IMR-90 (cell line): ENCODE results near the gene MRPS10. TPM values are rescaled to one million over a fixed set of nuclear protein-coding genes. Genes with fewer than 3 reads are reported as not detected.
A peak's percentile ranks its signal among the peaks of the same experiment; 100 is the strongest.

Experiments
- ATAC-seq: fragments of 200-7000 bp; cut with Tn5 transposase; 2 replicates; pipeline ENCODE4 v1.9.1; 2020; ENCODE audit warnings: low read depth, mild to moderate bottlenecking, moderate library complexity
- BruUV-seq: library from RNA; stranded (reverse); fragments of 400-500 nt; replicated peaks from 2 replicates; lab custom pipeline; 2021; lab: Mats Ljungman, UMichigan
- CTCF ChIA-PET: fragments of 300-600 bp; formaldehyde crosslinking; extraction: SDS; loops from one replicate; lab custom pipeline; 2021; ENCODE audit warnings: antibody characterized with exemption; lab: Yijun Ruan, JAX
- POLR2A ChIA-PET: fragments of 300-600 bp; sonication (Branson Sonifier 250); formaldehyde crosslinking; loops from one replicate; lab custom pipeline; 2022; ENCODE audit warnings: antibody characterized with exemption; ENCODE audit not compliant: unreplicated experiment; lab: Charles Lee
- DNase-seq: peaks from one replicate; pipeline ENCODE4 v3.0.0; 2013
- H2AFZ ChIP-seq: replicated peaks from 2 replicates; pipeline ENCODE3; 2013; ENCODE audit warnings: low read length, mild to moderate bottlenecking; ENCODE audit not compliant: poor library complexity
- H2AK5ac ChIP-seq: 2 replicates; pipeline ENCODE4 v1.6.1; 2013; ENCODE audit warnings: low read depth, low read length, inconsistent platforms
- H2AK9ac ChIP-seq: replicated peaks from 2 replicates; pipeline ENCODE3; 2013; ENCODE audit warnings: mild to moderate bottlenecking, low read depth, low read length, moderate library complexity; ENCODE audit not compliant: poor library complexity
- H2BK120ac ChIP-seq: 2 replicates; pipeline ENCODE4 v1.6.1; 2013; ENCODE audit warnings: low read depth, low read length, inconsistent platforms
- H2BK15ac ChIP-seq: 3 replicates; pipeline ENCODE4 v1.6.1; 2013; ENCODE audit warnings: low read depth, low read length, inconsistent platforms
- H2BK20ac ChIP-seq: 2 replicates; pipeline ENCODE4 v1.6.1; 2013; ENCODE audit warnings: low read depth, mild to moderate bottlenecking, inconsistent platforms, low read length, moderate library complexity
- H2BK5ac ChIP-seq: 2 replicates; pipeline ENCODE4 v1.6.1; 2013; ENCODE audit warnings: mild to moderate bottlenecking, low read depth, low read length, inconsistent platforms; ENCODE audit not compliant: poor library complexity, severe bottlenecking
- H3K14ac ChIP-seq: replicated peaks from 2 replicates; pipeline ENCODE4 v1.6.1; 2013; ENCODE audit warnings: low read depth, low read length, inconsistent platforms
- H3K18ac ChIP-seq: 2 replicates; pipeline ENCODE4 v1.6.1; 2013; ENCODE audit warnings: low read depth, low read length, control low read depth
- H3K23ac ChIP-seq: 2 replicates; pipeline ENCODE4 v1.6.1; 2013; ENCODE audit warnings: low read depth, low read length, inconsistent platforms
- H3K27ac ChIP-seq: 2 replicates; pipeline ENCODE4 v1.5.1; 2013; ENCODE audit warnings: mild to moderate bottlenecking, control low read depth, low read length; ENCODE audit not compliant: insufficient read depth
- H3K27me3 ChIP-seq: 2 replicates; pipeline ENCODE4 v1.6.1; 2013; ENCODE audit warnings: low read length; ENCODE audit not compliant: control insufficient read depth, insufficient read depth
- H3K36me3 ChIP-seq: 2 replicates; pipeline ENCODE4 v1.6.1; 2013; ENCODE audit warnings: low read length, mixed read lengths; ENCODE audit not compliant: control insufficient read depth, insufficient read depth
- H3K4ac ChIP-seq: 2 replicates; pipeline ENCODE4 v1.6.1; 2013; ENCODE audit warnings: low read depth, low read length, inconsistent platforms
- H3K4me1 ChIP-seq: 2 replicates; pipeline ENCODE4 v1.6.1; 2013; ENCODE audit warnings: low read length, mixed read lengths; ENCODE audit not compliant: control insufficient read depth, insufficient read depth
- H3K4me2 ChIP-seq: 2 replicates; pipeline ENCODE4 v1.6.1; 2013; ENCODE audit warnings: low read depth, mild to moderate bottlenecking, control low read depth, low read length, moderate library complexity
- H3K4me3 ChIP-seq: 2 replicates; pipeline ENCODE4 v1.5.1; 2013; ENCODE audit warnings: low read depth, mild to moderate bottlenecking, control low read depth, low read length, moderate library complexity; ENCODE audit not compliant: insufficient read depth
- H3K56ac ChIP-seq: 2 replicates; pipeline ENCODE4 v1.6.1; 2013; ENCODE audit warnings: low read length, inconsistent platforms; ENCODE audit not compliant: insufficient read depth; ENCODE audit errors: extremely low read depth
- H3K79me1 ChIP-seq, 2 experiments: 2 replicates each; pipeline ENCODE4 v1.6.1; 2013; ENCODE audit warnings: low read length in 2 of 2, inconsistent platforms in 1 of 2, low read depth in 1 of 2
- H3K9ac ChIP-seq: 2 replicates; pipeline ENCODE4 v1.6.1; 2013; ENCODE audit warnings: low read depth, low read length, control low read depth
- H3K9me1 ChIP-seq: 2 replicates; pipeline ENCODE4 v1.6.1; 2013; ENCODE audit warnings: low read length, inconsistent platforms; ENCODE audit not compliant: insufficient read depth
- H3K9me3 ChIP-seq: 2 replicates; pipeline ENCODE4 v1.6.1; 2013; ENCODE audit warnings: low read length; ENCODE audit not compliant: control insufficient read depth, insufficient read depth
- H4K20me1 ChIP-seq: 2 replicates; pipeline ENCODE4 v1.6.1; 2013; ENCODE audit warnings: low read length, inconsistent platforms; ENCODE audit not compliant: insufficient read depth
- H4K5ac ChIP-seq: 2 replicates; pipeline ENCODE4 v1.6.1; 2013; ENCODE audit warnings: mild to moderate bottlenecking, low read depth, low read length, control low read depth
- H4K8ac ChIP-seq, 2 experiments: 2 replicates each; pipeline ENCODE4 v1.6.1; 2013; ENCODE audit warnings: low read depth in 2 of 2, low read length in 2 of 2, control low read depth in 1 of 2, inconsistent platforms in 1 of 2
- H4K91ac ChIP-seq: 2 replicates; pipeline ENCODE4 v1.6.1; 2013; ENCODE audit warnings: low read depth, low read length, inconsistent platforms; ENCODE audit not compliant: insufficient read depth
- BHLHE40 ChIP-seq: fragments of 150-350 bp; IDR thresholded peaks from 2 replicates; pipeline ENCODE4 v1.6.1; 2016; ENCODE audit warnings: mild to moderate bottlenecking, low read depth, low read length
- CEBPB ChIP-seq: IDR thresholded peaks from 2 replicates; pipeline ENCODE4 v1.6.1; 2012; ENCODE audit warnings: low read depth, low read length, improper control_type of control experiment
- CHD1 ChIP-seq: IDR thresholded peaks from 2 replicates; pipeline ENCODE4 v1.6.1; 2012; ENCODE audit warnings: low read depth, low read length, improper control_type of control experiment
- FOS ChIP-seq: fragments of 150-350 bp; IDR thresholded peaks from 2 replicates; pipeline ENCODE4 v1.6.1; 2016; ENCODE audit warnings: low read depth, low read length
- MAFK ChIP-seq: IDR thresholded peaks from 2 replicates; pipeline ENCODE4 v1.6.1; 2012; ENCODE audit warnings: low read depth, low read length, improper control_type of control experiment
- MAZ ChIP-seq: IDR thresholded peaks from 2 replicates; pipeline ENCODE4 v1.6.1; 2012; ENCODE audit warnings: low read depth, mild to moderate bottlenecking, low read length, improper control_type of control experiment, moderate library complexity, borderline replicate concordance
- MXI1 ChIP-seq: IDR thresholded peaks from 2 replicates; pipeline ENCODE4 v1.6.1; 2012; ENCODE audit warnings: low read depth, mild to moderate bottlenecking, low read length, moderate library complexity, borderline replicate concordance
- NFE2L2 ChIP-seq: fragments of 150-350 bp; IDR thresholded peaks from 2 replicates; pipeline ENCODE4 v1.6.1; 2016; ENCODE audit warnings: low read depth, mild to moderate bottlenecking, low read length
- POLR2A ChIP-seq: IDR thresholded peaks from 2 replicates; pipeline ENCODE4 v1.6.1; 2012; ENCODE audit warnings: mild to moderate bottlenecking, low read depth, low read length
- RAD21 ChIP-seq: IDR thresholded peaks from 2 replicates; pipeline ENCODE4 v1.6.1; 2012; ENCODE audit warnings: low read length, improper control_type of control experiment
- RCOR1 ChIP-seq: IDR thresholded peaks from 2 replicates; pipeline ENCODE4 v1.6.1; 2012; ENCODE audit warnings: mild to moderate bottlenecking, low read length, improper control_type of control experiment; ENCODE audit not compliant: insufficient replicate concordance
- RFX5 ChIP-seq: IDR thresholded peaks from 2 replicates; pipeline ENCODE4 v1.8.0; 2012; ENCODE audit warnings: low read depth, mild to moderate bottlenecking, low read length, moderate library complexity
- WGBS, 2 experiments: methylation state at CpG; one replicate each; pipeline versions ENCODE4 v1.1.5 to v1.1.7; 2013; ENCODE audit warnings: missing lambda C conversion rate in 2 of 2; ENCODE audit not compliant: insufficient read length in 1 of 2; ENCODE audit errors: extremely low coverage in 2 of 2; 5-methylcytosine and 5-hydroxymethylcytosine counted together
- dilution Hi-C: fragments of 300-500 bp; cut with HindIII; formaldehyde crosslinking; loops from one replicate; pipeline ENCODE4 v1.14.3; 2018; ENCODE audit warnings: low sequenced_read_pairs; ENCODE audit not compliant: unreplicated experiment
- in situ Hi-C: fragments of 300-500 bp; cut with MboI; formaldehyde crosslinking; loops from 3 replicates; pipeline ENCODE4 v1.14.3; 2019; ENCODE audit warnings: low sequenced_read_pairs, inconsistent platforms, mixed read lengths
- intact Hi-C: fragments of 100-400 bp; cut with micrococcal nuclease; formaldehyde crosslinking; loops from 2 replicates; pipeline ENCODE4 v1.10.0; 2022
- polyA plus RNA-seq, 3 experiments: library from polyadenylated mRNA; depleted of rRNA; stranded (reverse); fragments of >200 nt; gene quantifications; 2 replicates each; pipeline ENCODE4 v1.2.3, GENCODE V29; 2012; ENCODE audit warnings: low replicate concordance in 1 of 3
- total RNA-seq: library from RNA; depleted of rRNA; stranded (reverse); fragments of >200 nt; gene quantifications from 2 replicates; pipeline ENCODE4 v1.2.3, GENCODE V29; 2012
- TF ChIP-seq, protein P1 (sequence below): fragments of 150-350 bp; IDR thresholded peaks from 2 replicates; pipeline ENCODE4 v1.6.1; 2017; ENCODE audit warnings: mild to moderate bottlenecking, antibody characterized with exemption, low read length, low read depth
- TF ChIP-seq, protein P2 (sequence below): conservative IDR thresholded peaks from 2 replicates; pipeline ENCODE4 v1.5.1; 2012; ENCODE audit warnings: mild to moderate bottlenecking, low read depth, low read length, improper control_type of control experiment
- TF ChIP-seq, protein P3 (sequence below): fragments of 150-350 bp; IDR thresholded peaks from 2 replicates; pipeline ENCODE4 v1.6.1; 2016; ENCODE audit warnings: low read depth, mild to moderate bottlenecking, low read length, moderate library complexity, borderline replicate concordance

Gene MRPS10
- total and polyA plus RNA-seq, 2 of the 4 experiments (the other 2 are of a cell fraction): 28.5 to 47.0 TPM

DNA sequence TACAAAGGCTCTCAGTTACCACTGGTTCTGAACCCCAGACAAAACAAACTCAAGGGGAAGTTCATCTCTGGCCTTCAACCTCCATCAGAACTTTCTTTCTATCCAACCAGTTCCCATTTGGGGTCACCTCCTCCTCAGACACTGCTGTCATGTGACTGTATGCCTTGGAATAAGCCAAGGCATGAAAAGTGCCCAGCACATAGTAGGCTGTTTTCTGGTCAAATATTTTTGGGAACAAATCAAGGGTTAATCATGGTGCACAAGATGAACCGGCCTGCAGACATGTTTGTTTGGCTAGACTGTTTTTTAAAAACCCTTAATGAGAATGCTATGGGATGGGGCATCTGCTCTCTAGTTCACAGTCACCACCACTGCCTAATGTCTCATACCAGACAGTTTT is 48.9 kb upstream of the MRPS10 start:
- H3K23ac ChIP-seq: no peak overlapping the region
- H3K9me3 ChIP-seq: no peaks in the 10 kb centered on the region
- peaks cover 15 to 48% of the 10 kb centered on the region in 2 experiments for H3K79me1 ChIP-seq
- no peak overlapping the region for H3K9ac ChIP-seq
- peaks cover 37% of the 10 kb centered on the region for H3K36me3 ChIP-seq
- ChIA-PET POLR2A (interaction anchor here (0.6 kb wide), 1 partner anchor 185 kb away, joined by 3 read pairs; the partner anchor contains the start of gene TRERF1), CTCF (no interaction called here)
- H3K4me1 ChIP-seq: peaks cover 2% of the 10 kb centered on the region
- 0 out of 2 replicates have a peak overlapping the region, but pooled peaks have one; percentile 12 for H3K14ac ChIP-seq
- no peak overlapping the region for H3K4ac ChIP-seq
- no peak overlapping the region for H3K56ac ChIP-seq
- H4K20me1 ChIP-seq: no peaks in the 10 kb centered on the region
- no peak overlapping the region for H2BK15ac ChIP-seq
- H3K9me1 ChIP-seq: peaks cover 24% of the 10 kb centered on the region
- no peak overlapping the region for H2AFZ ChIP-seq
- H4K8ac ChIP-seq: peak overlapping the region in 1 of 2 experiments; percentile 17; a peak in 1 of 4 replicates
- TF ChIP-seq BHLHE40: no peak
- TF ChIP-seq, protein P1, sequence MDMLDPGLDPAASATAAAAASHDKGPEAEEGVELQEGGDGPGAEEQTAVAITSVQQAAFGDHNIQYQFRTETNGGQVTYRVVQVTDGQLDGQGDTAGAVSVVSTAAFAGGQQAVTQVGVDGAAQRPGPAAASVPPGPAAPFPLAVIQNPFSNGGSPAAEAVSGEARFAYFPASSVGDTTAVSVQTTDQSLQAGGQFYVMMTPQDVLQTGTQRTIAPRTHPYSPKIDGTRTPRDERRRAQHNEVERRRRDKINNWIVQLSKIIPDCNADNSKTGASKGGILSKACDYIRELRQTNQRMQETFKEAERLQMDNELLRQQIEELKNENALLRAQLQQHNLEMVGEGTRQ: no peak
- no peak for TF ChIP-seq MAZ
- no peak for TF ChIP-seq RCOR1
- TF ChIP-seq RFX5: no peak
- TF ChIP-seq RAD21: no peak
- no peak for TF ChIP-seq MAFK
- no peak for TF ChIP-seq CEBPB
- no peak for TF ChIP-seq MXI1
- TF ChIP-seq, protein P2, sequence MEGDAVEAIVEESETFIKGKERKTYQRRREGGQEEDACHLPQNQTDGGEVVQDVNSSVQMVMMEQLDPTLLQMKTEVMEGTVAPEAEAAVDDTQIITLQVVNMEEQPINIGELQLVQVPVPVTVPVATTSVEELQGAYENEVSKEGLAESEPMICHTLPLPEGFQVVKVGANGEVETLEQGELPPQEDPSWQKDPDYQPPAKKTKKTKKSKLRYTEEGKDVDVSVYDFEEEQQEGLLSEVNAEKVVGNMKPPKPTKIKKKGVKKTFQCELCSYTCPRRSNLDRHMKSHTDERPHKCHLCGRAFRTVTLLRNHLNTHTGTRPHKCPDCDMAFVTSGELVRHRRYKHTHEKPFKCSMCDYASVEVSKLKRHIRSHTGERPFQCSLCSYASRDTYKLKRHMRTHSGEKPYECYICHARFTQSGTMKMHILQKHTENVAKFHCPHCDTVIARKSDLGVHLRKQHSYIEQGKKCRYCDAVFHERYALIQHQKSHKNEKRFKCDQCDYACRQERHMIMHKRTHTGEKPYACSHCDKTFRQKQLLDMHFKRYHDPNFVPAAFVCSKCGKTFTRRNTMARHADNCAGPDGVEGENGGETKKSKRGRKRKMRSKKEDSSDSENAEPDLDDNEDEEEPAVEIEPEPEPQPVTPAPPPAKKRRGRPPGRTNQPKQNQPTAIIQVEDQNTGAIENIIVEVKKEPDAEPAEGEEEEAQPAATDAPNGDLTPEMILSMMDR: no peak
- no peak for TF ChIP-seq CHD1
- no peak for TF ChIP-seq NFE2L2
- TF ChIP-seq POLR2A: no peak
- TF ChIP-seq FOS: no peak
- TF ChIP-seq, protein P3, sequence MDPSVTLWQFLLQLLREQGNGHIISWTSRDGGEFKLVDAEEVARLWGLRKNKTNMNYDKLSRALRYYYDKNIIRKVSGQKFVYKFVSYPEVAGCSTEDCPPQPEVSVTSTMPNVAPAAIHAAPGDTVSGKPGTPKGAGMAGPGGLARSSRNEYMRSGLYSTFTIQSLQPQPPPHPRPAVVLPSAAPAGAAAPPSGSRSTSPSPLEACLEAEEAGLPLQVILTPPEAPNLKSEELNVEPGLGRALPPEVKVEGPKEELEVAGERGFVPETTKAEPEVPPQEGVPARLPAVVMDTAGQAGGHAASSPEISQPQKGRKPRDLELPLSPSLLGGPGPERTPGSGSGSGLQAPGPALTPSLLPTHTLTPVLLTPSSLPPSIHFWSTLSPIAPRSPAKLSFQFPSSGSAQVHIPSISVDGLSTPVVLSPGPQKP: no peak
- ATAC-seq: peak; percentile 35; the same call in 1 of the 2 replicates
- no CpG with 5 or more reads among the region's 1 CpG for WGBS, 2 experiments
- no peak overlapping the region for H4K5ac ChIP-seq
- H2AK9ac ChIP-seq: no peak overlapping the region
- no peak overlapping the region for H3K18ac ChIP-seq
- in situ Hi-C loops (no loop called here), intact Hi-C loops (no loop called here), dilution Hi-C loops (no loop called here)
- no peaks in the 10 kb centered on the region for H3K27me3 ChIP-seq
- no peak overlapping the region for H3K4me2 ChIP-seq
- no peak overlapping the region for H4K91ac ChIP-seq
- no peak overlapping the region for H2BK120ac ChIP-seq
- no TSS peak for BruUV-seq
- DNase-seq: peak; percentile 26
- no peak overlapping the region for H3K27ac ChIP-seq
- no peak overlapping the region for H2BK20ac ChIP-seq
- H2BK5ac ChIP-seq: no peak overlapping the region
- H3K4me3 ChIP-seq: no peak overlapping the region
- peak overlapping the region; percentile 31; the same call in 1 of the 2 replicates for H2AK5ac ChIP-seq
